ENCODE measurements around the gene SLC35D1. TPM values are rescaled to one million over a fixed set of nuclear protein-coding genes. Genes with fewer than 3 reads are reported as not detected.

The SLC35D1 gene
- total and polyA plus RNA-seq, 7 experiments from 2014 or later, result 4.8 to 25.7 (median 10.7) TPM

DNA sequence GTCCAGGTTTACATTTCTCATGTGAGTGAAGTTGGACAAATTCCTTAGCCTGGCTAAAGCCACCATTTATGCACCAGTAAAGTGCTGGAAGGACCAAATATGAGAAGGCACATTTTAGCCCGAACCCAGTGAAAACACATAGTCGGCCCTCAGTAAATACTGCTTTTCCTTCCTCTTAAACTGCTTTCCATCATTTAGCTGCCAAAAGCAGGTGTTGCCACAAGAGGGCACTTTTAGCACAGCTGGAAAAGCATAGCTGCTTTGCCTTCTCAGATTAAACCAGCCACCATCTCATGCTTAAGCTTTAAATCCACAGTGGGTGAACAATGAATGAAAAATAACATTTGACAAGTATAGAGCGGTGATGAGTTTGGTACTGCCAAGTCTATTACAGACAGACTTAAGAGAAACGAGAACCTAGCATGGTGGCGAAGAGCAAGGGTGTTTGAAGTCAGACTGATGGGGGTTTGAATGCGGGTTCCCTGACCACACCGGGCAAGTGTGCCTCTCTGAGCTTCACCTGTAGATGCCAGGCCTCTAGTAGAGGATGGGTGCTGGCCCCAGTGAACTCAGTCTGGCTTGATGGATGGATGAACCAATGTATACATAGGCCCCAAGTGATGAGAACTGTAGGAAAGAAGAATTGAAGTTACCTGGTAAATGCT lies 57.8 kb downstream of the SLC35D1 start:
- H3K4me1 Mint-ChIP-seq, result peaks cover 4 to 24% (median 23%) of the 10 kb centered on the region in 7 donors
- H3K27ac Mint-ChIP-seq, result peak overlapping the region in 5 of 9 donors; percentile 7 to 78 (median 74)
- H3K36me3 Mint-ChIP-seq, result peaks cover 0 to 12% (median 3%) of the 10 kb centered on the region in 5 donors
- peak; percentile 93 for ATAC-seq
- no peaks in the 10 kb centered on the region for H3K9me3 ChIP-seq (ENCODE audit: control insufficient read depth in 2 of 3, low read length in 3 of 3)
- no peaks in the 10 kb centered on the region for H3K9me3 Mint-ChIP-seq
- H3K27me3 ChIP-seq (ENCODE audit: control insufficient read depth in 2 of 2, insufficient read depth in 2 of 2, low read length in 2 of 2), result no peaks in the 10 kb centered on the region
- CTCF ChIA-PET, result interaction anchor here (0.7 to 6.5 kb wide), 17 partner anchors 10 to 459 kb away, joined by 3 to 123 read pairs (median 5); no protein-coding TSS in a partner anchor
- no peak overlapping the region for H3K4me3 Mint-ChIP-seq
- no peaks in the 10 kb centered on the region for H3K27me3 Mint-ChIP-seq
- no peak overlapping the region for H3K4me3 ChIP-seq (ENCODE audit: low read length)
- H3K27ac ChIP-seq (ENCODE audit: low read depth, low read length), result no peak overlapping the region
- peaks cover 0 to 5% of the 10 kb centered on the region in 2 donors for H3K4me1 ChIP-seq (ENCODE audit: control insufficient read depth in 2 of 2, insufficient read depth in 2 of 2, low read length in 2 of 2)
- intact Hi-C loops (cut with micrococcal nuclease), result loop anchor here (1.0 to 2.0 kb wide), 10 partner anchors 13 to 504 kb away; partner anchors contain the start of gene SLC35D1 (in 1 of the 2)
- H3K36me3 ChIP-seq (ENCODE audit: control insufficient read depth in 2 of 3, insufficient read depth in 3 of 3, low read length in 3 of 3), result no peaks in the 10 kb centered on the region
- DNase-seq, result peak; percentile 14 to 75 (median 63)
- POLR2A ChIA-PET, result interaction anchor here (1.0 to 1.5 kb wide), 4 partner anchors 71 to 159 kb away, joined by 3 to 12 read pairs (median 4); partner anchors contain the start of genes DNAI4 and MIER1

DNA sequence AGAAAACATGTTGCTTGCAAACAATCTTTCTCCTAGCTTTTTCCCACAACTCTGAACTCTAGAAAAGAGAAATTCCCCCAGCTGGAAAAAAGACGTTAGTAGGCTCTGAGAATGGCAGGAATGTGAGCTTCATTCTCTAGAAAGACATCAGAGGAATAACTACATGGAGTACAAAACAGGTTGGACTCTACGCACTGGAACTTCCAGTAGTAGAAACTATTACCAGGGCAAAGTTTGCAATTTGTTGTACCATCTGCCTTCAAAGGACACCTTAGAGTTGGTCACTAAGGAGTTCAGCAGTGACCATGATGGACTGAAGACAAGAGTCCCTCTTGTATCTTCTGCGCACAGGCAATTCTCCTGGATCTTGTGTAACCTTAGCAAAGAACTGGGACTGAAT lies 60.9 kb downstream of the SLC35D1 start:
- intact Hi-C loops (cut with micrococcal nuclease), result no loop called here
- CTCF ChIA-PET, result interaction anchor here (0.7 to 6.5 kb wide), 2 partner anchors 156 to 767 kb away, joined by 3 to 123 read pairs; no protein-coding TSS in a partner anchor

DNA sequence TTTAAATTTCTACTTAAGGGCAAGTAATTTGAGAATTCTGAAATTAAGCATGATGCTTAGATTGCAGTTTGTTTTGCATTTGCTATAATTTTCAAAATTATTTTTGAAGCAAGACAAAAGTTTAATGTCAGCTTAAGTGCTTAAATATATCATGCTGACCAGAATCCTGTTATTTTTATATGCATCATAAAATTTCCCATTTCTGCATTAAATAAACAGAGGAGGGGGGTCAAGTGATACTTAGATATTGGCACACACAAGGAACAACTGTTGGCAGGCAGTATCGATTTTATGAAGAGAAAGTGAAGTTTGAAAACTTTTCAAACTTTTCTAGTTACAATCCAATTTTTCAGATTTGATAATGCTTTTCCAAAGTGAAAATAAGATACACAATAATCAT lies 68.1 kb downstream of the SLC35D1 start:
- intact Hi-C loops (cut with micrococcal nuclease), result no loop called here
- H3K4me1 Mint-ChIP-seq, result peaks cover 3 to 30% (median 20%) of the 10 kb centered on the region in 7 donors
- peaks cover 9 to 34% (median 13%) of the 10 kb centered on the region in 5 donors for H3K36me3 Mint-ChIP-seq
- no peak for DNase-seq
- Histone ChIP-seq H3K27me3 (ENCODE audit: control insufficient read depth in 2 of 2, insufficient read depth in 2 of 2, low read length in 2 of 2) (no peaks in the 10 kb centered on the region), H3K4me1 (ENCODE audit: control insufficient read depth in 2 of 2, insufficient read depth in 2 of 2, low read length in 2 of 2) (peaks cover 0 to 5% of the 10 kb centered on the region in 2 donors), H3K9me3 (ENCODE audit: control insufficient read depth in 2 of 3, low read length in 3 of 3) (no peaks in the 10 kb centered on the region), H3K4me3 (ENCODE audit: low read length) (no peak overlapping the region), H3K36me3 (ENCODE audit: control insufficient read depth in 2 of 3, insufficient read depth in 3 of 3, low read length in 3 of 3) (peaks cover 10 to 31% (median 25%) of the 10 kb centered on the region in 3 experiments), H3K27ac (ENCODE audit: low read depth, low read length) (no peak overlapping the region)
- ATAC-seq, result no peak
- H3K4me3 Mint-ChIP-seq, result no peak overlapping the region
- ChIA-PET POLR2A (interaction anchor here (0.9 to 1.4 kb wide), 2 partner anchors 56 to 163 kb away, joined by 3 to 6 read pairs; no protein-coding TSS in a partner anchor), CTCF (interaction anchor here (0.6 to 2.2 kb wide), 2 partner anchors 10 to 61 kb away, joined by 3 to 7 read pairs; partner anchors contain the start of genes DNAI4 and MIER1)
- H3K9me3 Mint-ChIP-seq, result no peaks in the 10 kb centered on the region
- H3K27me3 Mint-ChIP-seq, result no peaks in the 10 kb centered on the region
- peak overlapping the region in 1 of 9 donors; percentile 60 for H3K27ac Mint-ChIP-seq

More for the DNA sequence above, 60.9 kb downstream of the SLC35D1 start:
- H3K27me3 Mint-ChIP-seq, result no peaks in the 10 kb centered on the region
- peak overlapping the region in 1 of 9 donors; percentile 53 for H3K27ac Mint-ChIP-seq
- no peaks in the 10 kb centered on the region for H3K9me3 Mint-ChIP-seq
- H3K4me1 Mint-ChIP-seq, result peaks cover 0 to 11% (median 9%) of the 10 kb centered on the region in 7 donors
- POLR2A ChIA-PET, result interaction anchor here (0.7 to 1.2 kb wide), 3 partner anchors 149 to 223 kb away, joined by 3 to 4 read pairs (median 3); no protein-coding TSS in a partner anchor
- Histone ChIP-seq H3K27ac (ENCODE audit: low read depth, low read length) (no peak overlapping the region), H3K36me3 (ENCODE audit: control insufficient read depth in 2 of 3, insufficient read depth in 3 of 3, low read length in 3 of 3) (peaks cover 0 to 5% (median 0%) of the 10 kb centered on the region in 3 experiments), H3K4me1 (ENCODE audit: control insufficient read depth in 2 of 2, insufficient read depth in 2 of 2, low read length in 2 of 2) (peaks cover 0 to 5% of the 10 kb centered on the region in 2 donors), H3K9me3 (ENCODE audit: control insufficient read depth in 2 of 3, low read length in 3 of 3) (no peaks in the 10 kb centered on the region), H3K4me3 (ENCODE audit: low read length) (no peak overlapping the region), H3K27me3 (ENCODE audit: control insufficient read depth in 2 of 2, insufficient read depth in 2 of 2, low read length in 2 of 2) (no peaks in the 10 kb centered on the region)
- H3K4me3 Mint-ChIP-seq, result no peak overlapping the region
- DNase-seq (no peak), ATAC-seq (no peak)
- H3K36me3 Mint-ChIP-seq, result peaks cover 0 to 20% (median 4%) of the 10 kb centered on the region in 5 donors

DNA sequence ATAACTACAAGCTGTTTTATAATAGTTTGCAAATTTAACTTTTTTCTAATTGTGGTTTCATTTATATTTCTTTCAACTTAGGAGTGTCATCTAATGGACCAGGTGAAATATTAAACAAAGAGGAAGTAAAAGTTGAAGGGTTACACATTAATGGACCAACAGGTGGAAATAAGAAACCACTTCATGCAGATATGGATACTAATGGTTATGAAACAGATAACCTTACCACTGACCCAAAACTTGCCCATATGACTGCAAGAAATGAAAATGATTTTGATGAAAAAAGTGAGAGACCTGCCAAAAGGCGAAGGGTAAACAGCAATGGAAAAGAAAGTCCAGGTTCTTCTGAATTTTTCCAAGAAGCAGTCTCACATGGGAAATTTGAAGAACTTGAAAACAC lies 69.5 kb downstream of the SLC35D1 start:
- Histone ChIP-seq H3K36me3 (ENCODE audit: control insufficient read depth in 2 of 3, insufficient read depth in 3 of 3, low read length in 3 of 3) (peaks cover 10 to 31% (median 25%) of the 10 kb centered on the region in 3 experiments), H3K27ac (ENCODE audit: low read depth, low read length) (no peak overlapping the region)
- peak overlapping the region in 7 of 9 donors; percentile 12 to 79 (median 60) for H3K27ac Mint-ChIP-seq

DNA sequence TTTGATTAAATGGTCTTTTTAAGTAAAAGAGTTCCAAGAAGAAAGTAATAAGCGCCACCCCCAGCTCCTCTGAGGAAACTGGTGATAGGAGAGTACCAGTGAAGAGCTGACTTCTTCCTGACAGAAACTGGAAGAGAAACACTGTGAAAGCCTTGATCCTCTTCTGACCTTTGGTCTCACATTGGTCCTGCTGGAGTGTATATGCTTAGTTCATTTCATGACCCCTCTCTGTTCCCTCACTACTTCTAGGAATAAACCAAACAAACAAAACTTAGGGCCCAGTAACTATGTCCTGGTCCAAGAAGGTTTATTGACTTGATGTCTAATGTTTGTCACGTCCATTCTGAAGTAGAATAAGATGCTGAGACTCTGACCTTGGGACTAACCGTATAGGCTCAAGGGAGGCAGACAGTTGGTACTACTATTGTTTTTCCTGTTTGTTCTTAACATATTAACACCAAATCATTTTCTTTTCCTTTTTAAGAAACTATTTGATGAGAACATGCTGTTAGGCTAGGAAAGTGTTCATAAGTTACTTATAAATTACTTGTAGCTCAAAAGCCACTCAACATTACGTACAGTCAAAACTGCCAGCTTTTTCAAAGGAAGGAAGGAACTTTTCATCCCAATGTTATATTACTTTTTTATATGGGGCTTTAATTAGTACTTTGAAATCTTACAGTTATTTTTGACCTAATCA lies 71.2 kb downstream of the SLC35D1 start:
- no peaks in the 10 kb centered on the region for H3K9me3 Mint-ChIP-seq
- no peaks in the 10 kb centered on the region for H3K27me3 Mint-ChIP-seq
- intact Hi-C loops (cut with micrococcal nuclease), result loop anchor here (2.0 to 5.0 kb wide), 8 partner anchors 14 to 450 kb away; partner anchors contain the start of genes SLC35D1 (in 2 of the 2) and SERBP1 (in 1 of the 2)
- H3K36me3 Mint-ChIP-seq, result peaks cover 9 to 31% (median 17%) of the 10 kb centered on the region in 5 donors
- POLR2A ChIA-PET, result interaction anchor here (1.4 kb wide), 1 partner anchor 9 kb away, joined by 3 read pairs; no protein-coding TSS in a partner anchor
- H3K36me3 ChIP-seq (ENCODE audit: control insufficient read depth in 2 of 3, insufficient read depth in 3 of 3, low read length in 3 of 3), result peaks cover 14 to 34% (median 25%) of the 10 kb centered on the region in 3 experiments
- no peak overlapping the region for H3K27ac ChIP-seq (ENCODE audit: low read depth, low read length)
- H3K4me3 Mint-ChIP-seq, result peak overlapping the region in 1 of 10 donors; percentile 3
- H3K9me3 ChIP-seq (ENCODE audit: control insufficient read depth in 2 of 3, low read length in 3 of 3), result no peaks in the 10 kb centered on the region
- H3K4me1 Mint-ChIP-seq, result peaks cover 6 to 44% (median 33%) of the 10 kb centered on the region in 7 donors
- no peak for DNase-seq
- H3K4me3 ChIP-seq (ENCODE audit: low read length), result no peak overlapping the region
- H3K27me3 ChIP-seq (ENCODE audit: control insufficient read depth in 2 of 2, insufficient read depth in 2 of 2, low read length in 2 of 2), result no peaks in the 10 kb centered on the region
- ATAC-seq, result no peak
- CTCF ChIA-PET, result interaction anchor here (1.1 kb wide), 1 partner anchor 167 kb away, joined by 3 read pairs; no protein-coding TSS in a partner anchor
- peaks cover 0 to 8% of the 10 kb centered on the region in 2 donors for H3K4me1 ChIP-seq (ENCODE audit: control insufficient read depth in 2 of 2, insufficient read depth in 2 of 2, low read length in 2 of 2)
- H3K27ac Mint-ChIP-seq, result peak overlapping the region in 8 of 9 donors; percentile 22 to 94 (median 85)

More for the DNA sequence above, 69.5 kb downstream of the SLC35D1 start:
- H3K27me3 ChIP-seq (ENCODE audit: control insufficient read depth in 2 of 2, insufficient read depth in 2 of 2, low read length in 2 of 2), result no peaks in the 10 kb centered on the region
- peaks cover 13 to 35% (median 13%) of the 10 kb centered on the region in 5 donors for H3K36me3 Mint-ChIP-seq
- intact Hi-C loops (cut with micrococcal nuclease), result loop anchor here (5.0 kb wide), 6 partner anchors 68 to 448 kb away; partner anchors contain the start of genes SLC35D1 (in 2 of the 2) and SERBP1 (in 1 of the 2)
- H3K27me3 Mint-ChIP-seq, result no peaks in the 10 kb centered on the region
- H3K4me3 ChIP-seq (ENCODE audit: low read length), result no peak overlapping the region
- peaks cover 0 to 8% of the 10 kb centered on the region in 2 donors for H3K4me1 ChIP-seq (ENCODE audit: control insufficient read depth in 2 of 2, insufficient read depth in 2 of 2, low read length in 2 of 2)
- ChIA-PET POLR2A (interaction anchor here (0.8 to 1.4 kb wide), 4 partner anchors 10 to 167 kb away, joined by 3 to 4 read pairs (median 3); no protein-coding TSS in a partner anchor), CTCF (interaction anchor here (0.5 kb wide), 1 partner anchor 30 kb away, joined by 3 read pairs; no protein-coding TSS in a partner anchor)
- H3K9me3 Mint-ChIP-seq, result no peaks in the 10 kb centered on the region
- H3K9me3 ChIP-seq (ENCODE audit: control insufficient read depth in 2 of 3, low read length in 3 of 3), result no peaks in the 10 kb centered on the region
- ATAC-seq (no peak), DNase-seq (no peak)
- H3K4me1 Mint-ChIP-seq, result peaks cover 3 to 37% (median 28%) of the 10 kb centered on the region in 7 donors
- H3K4me3 Mint-ChIP-seq, result no peak overlapping the region
